H9 (cell line): ENCODE measurements around the gene SYNPO. TPM values are rescaled to one million over a fixed set of nuclear protein-coding genes. Genes with fewer than 3 reads are reported as not detected.

Source experiments
- DNase-seq: peaks from one replicate; pipeline ENCODE4 v3.0.0-alpha.2; 2017
- H2AFZ ChIP-seq: one replicate; pipeline ENCODE4 v1.6.1; 2013; ENCODE audit warnings: mild to moderate bottlenecking, low read length, control low read depth, moderate library complexity
- H2AK5ac ChIP-seq: 2 replicates; pipeline ENCODE4 v1.6.1; 2013; ENCODE audit warnings: low read length, control low read depth, mixed read lengths; ENCODE audit not compliant: insufficient read length
- H2BK120ac ChIP-seq: one replicate; pipeline ENCODE4 v1.6.1; 2013; ENCODE audit warnings: low read depth, mild to moderate bottlenecking, low read length, control low read depth, inconsistent platforms; ENCODE audit not compliant: poor library complexity, severe bottlenecking
- H2BK12ac ChIP-seq: 2 replicates; pipeline ENCODE4 v1.6.1; 2013; ENCODE audit warnings: low read length, control low read depth, mixed read lengths, low read depth; ENCODE audit not compliant: insufficient read length
- H2BK15ac ChIP-seq: 2 replicates; pipeline ENCODE4 v1.6.1; 2013; ENCODE audit warnings: low read depth, low read length, control low read depth
- H2BK20ac ChIP-seq: one replicate; pipeline ENCODE4 v1.6.1; 2013; ENCODE audit warnings: low read depth, mild to moderate bottlenecking, low read length, control low read depth, inconsistent platforms; ENCODE audit not compliant: poor library complexity, severe bottlenecking
- H2BK5ac ChIP-seq: 2 replicates; pipeline ENCODE4 v1.6.1; 2013; ENCODE audit warnings: low read length, control low read depth, mixed read lengths; ENCODE audit not compliant: insufficient read length
- H3K14ac ChIP-seq: 2 replicates; pipeline ENCODE4 v1.6.1; 2013; ENCODE audit warnings: low read length, control low read depth; ENCODE audit not compliant: insufficient read depth
- H3K18ac ChIP-seq: 2 replicates; pipeline ENCODE4 v1.6.1; 2013; ENCODE audit warnings: low read depth, mild to moderate bottlenecking, mixed read lengths, low read length, control low read depth; ENCODE audit not compliant: insufficient read length
- H3K23ac ChIP-seq: 2 replicates; pipeline ENCODE4 v1.6.1; 2013; ENCODE audit warnings: low read length, control low read depth, mixed read lengths, low read depth; ENCODE audit not compliant: insufficient read length
- H3K23me2 ChIP-seq: 2 replicates; pipeline ENCODE4 v1.6.1; 2013; ENCODE audit warnings: low read depth, mild to moderate bottlenecking, mixed read lengths, low read length, control low read depth; ENCODE audit not compliant: insufficient read length, poor library complexity, severe bottlenecking
- H3K27ac ChIP-seq: 2 replicates; pipeline ENCODE4 v1.5.1; 2013; ENCODE audit warnings: low read length, control low read depth, mixed read lengths, low read depth; ENCODE audit not compliant: insufficient read length
- H3K27me3 ChIP-seq: 2 replicates; pipeline ENCODE4 v1.6.1; 2013; ENCODE audit warnings: low read length, control low read depth, inconsistent platforms; ENCODE audit not compliant: insufficient read depth
- H3K4ac ChIP-seq: 2 replicates; pipeline ENCODE4 v1.6.1; 2013; ENCODE audit warnings: low read depth, mild to moderate bottlenecking, control low read depth, inconsistent platforms, low read length, moderate library complexity
- H3K4me1 ChIP-seq: 2 replicates; pipeline ENCODE4 v1.6.1; 2013; ENCODE audit warnings: low read length, control low read depth, inconsistent platforms; ENCODE audit not compliant: insufficient read depth
- H3K4me2 ChIP-seq: 2 replicates; pipeline ENCODE4 v1.6.1; 2013; ENCODE audit warnings: low read length, control low read depth, mixed read lengths; ENCODE audit not compliant: insufficient read length, insufficient read depth
- H3K56ac ChIP-seq: 2 replicates; pipeline ENCODE4 v1.6.1; 2013; ENCODE audit warnings: low read depth, mild to moderate bottlenecking, mixed read lengths, low read length, control low read depth; ENCODE audit not compliant: insufficient read length
- H3K79me1 ChIP-seq: 2 replicates; pipeline ENCODE4 v1.6.1; 2013; ENCODE audit warnings: low read depth, mild to moderate bottlenecking, moderate library complexity, low read length, control low read depth, inconsistent platforms; ENCODE audit not compliant: insufficient read depth, poor library complexity, severe bottlenecking
- H3K79me2 ChIP-seq: 2 replicates; pipeline ENCODE4 v1.6.1; 2013; ENCODE audit warnings: low read length, control low read depth, inconsistent platforms; ENCODE audit not compliant: insufficient read depth
- H3K9ac ChIP-seq: 2 replicates; pipeline ENCODE4 v1.6.1; 2013; ENCODE audit warnings: low read length, control low read depth, mixed read lengths; ENCODE audit not compliant: insufficient read length; ENCODE audit errors: extremely low read depth
- H3K9me3 ChIP-seq: one replicate; pipeline ENCODE4 v1.6.1; 2013; ENCODE audit warnings: low read depth, low read length, inconsistent platforms; ENCODE audit not compliant: control insufficient read depth
- H3T11ph ChIP-seq: one replicate; pipeline ENCODE4 v1.6.1; 2013; ENCODE audit warnings: mild to moderate bottlenecking, low read length, control low read depth, inconsistent platforms
- H4K20me1 ChIP-seq: one replicate; pipeline ENCODE4 v1.6.1; 2013; ENCODE audit not compliant: control insufficient read depth, insufficient read length, insufficient read depth
- H4K5ac ChIP-seq: 2 replicates; pipeline ENCODE4 v1.6.1; 2013; ENCODE audit warnings: low read depth, mild to moderate bottlenecking, mixed read lengths, low read length, control low read depth; ENCODE audit not compliant: insufficient read length
- H4K8ac ChIP-seq: replicated peaks from 2 replicates; pipeline ENCODE4 v1.6.1; 2013; ENCODE audit warnings: low read length, control low read depth, mixed read lengths, low read depth; ENCODE audit not compliant: insufficient read length
- H4K91ac ChIP-seq: 2 replicates; pipeline ENCODE4 v1.6.1; 2013; ENCODE audit warnings: low read depth, mild to moderate bottlenecking, moderate library complexity, mixed read lengths, low read length, control low read depth; ENCODE audit not compliant: insufficient read length
- H3K27ac Mint-ChIP-seq, 3 experiments: 2 replicates in 2 of 3; 3 replicates in 1 of 3; pipeline ENCODE4 v1.8.0; 2020 to 2021; ENCODE audit warnings: mixed read lengths in 3 of 3, mild to moderate bottlenecking in 1 of 3, moderate library complexity in 1 of 3
- H3K27me3 Mint-ChIP-seq: 2 replicates; pipeline ENCODE4 v1.8.0; 2021; ENCODE audit warnings: low read depth, mild to moderate bottlenecking, moderate library complexity, mixed read lengths
- H3K36me3 Mint-ChIP-seq, 3 experiments: 2 replicates in 2 of 3; 3 replicates in 1 of 3; pipeline ENCODE4 v1.8.0; 2020 to 2021; ENCODE audit warnings: low read depth in 3 of 3, mixed read lengths in 3 of 3; ENCODE audit not compliant: insufficient read depth in 1 of 3
- H3K4me1 Mint-ChIP-seq, 2 experiments: 2 replicates each; pipeline ENCODE4 v1.8.0; 2020; ENCODE audit warnings: mixed read lengths in 2 of 2
- H3K4me3 Mint-ChIP-seq, 2 experiments: 2 replicates in 1 of 2; 3 replicates in 1 of 2; pipeline ENCODE4 v1.8.0; 2020 to 2021; ENCODE audit warnings: mild to moderate bottlenecking in 2 of 2, mixed read lengths in 2 of 2, moderate library complexity in 1 of 2
- H3K9me3 Mint-ChIP-seq, 2 experiments: 2 replicates in 1 of 2; 3 replicates in 1 of 2; pipeline ENCODE4 v1.8.0; 2020; ENCODE audit warnings: mild to moderate bottlenecking in 2 of 2, mixed read lengths in 2 of 2, moderate library complexity in 1 of 2
- WGBS: extraction: QIAGEN DNeasy Blood & Tissue Kit; methylation state at CpG from one replicate; pipeline ENCODE4 v1.1.7; 2013; ENCODE audit warnings: missing lambda C conversion rate, low lambda C conversion rate, mixed read lengths; ENCODE audit not compliant: insufficient read length; ENCODE audit errors: extremely low coverage; 5-methylcytosine and 5-hydroxymethylcytosine counted together
- total RNA-seq: library from RNA; stranded (reverse); gene quantifications from 2 replicates; pipeline ENCODE4 v1.2.1, GENCODE V29; 2021
- TF ChIP-seq, protein P1 (sequence below): fragments of 200-600 bp; sonication (generic); conservative IDR thresholded peaks from 3 replicates; pipeline ENCODE4 v1.8.0; 2021; ENCODE audit warnings: antibody characterized with exemption, mild to moderate bottlenecking

Gene SYNPO
- total RNA-seq, 1 experiment from 2014 or later = 1.7 TPM

DNA sequence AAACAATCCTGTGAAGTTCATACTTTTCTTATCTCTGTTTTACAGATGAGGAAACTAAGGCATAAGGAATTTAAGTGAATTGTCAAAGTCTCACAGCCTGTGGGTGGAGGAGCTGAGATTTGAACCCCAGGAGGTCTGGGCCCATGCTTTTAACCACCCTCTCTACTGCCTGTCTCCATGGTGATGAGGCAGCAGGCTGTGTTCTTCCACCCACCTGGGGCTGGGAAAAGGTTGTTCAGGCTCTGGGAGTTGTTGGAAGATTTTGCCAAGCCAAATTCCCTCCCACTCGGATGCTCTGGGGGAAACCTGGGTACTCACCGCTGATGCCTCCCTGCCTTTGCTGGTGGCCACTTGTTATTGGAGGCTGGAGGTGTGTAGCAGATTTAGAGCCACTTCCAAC, 18.3 kb upstream of the SYNPO start:
- H3K27me3 Mint-ChIP-seq = peaks cover 35% of the 10 kb centered on the region
- H3K9ac ChIP-seq = no peak overlapping the region

More for the DNA sequence above, 18.3 kb upstream of the SYNPO start:
- no peaks in the 10 kb centered on the region for H3K79me2 ChIP-seq
- H3K23me2 ChIP-seq = peaks cover 4% of the 10 kb centered on the region
- no peak overlapping the region for H3K4me2 ChIP-seq
- no peak overlapping the region for H4K91ac ChIP-seq
- no peaks in the 10 kb centered on the region for H3K9me3 ChIP-seq
- no peak overlapping the region for H3K23ac ChIP-seq
- Mint-ChIP-seq H3K4me3 (no peak overlapping the region), H3K9me3 (no peaks in the 10 kb centered on the region), H3K36me3 (no peaks in the 10 kb centered on the region), H3K27ac (no peak overlapping the region), H3K4me1 (peaks cover 37 to 44% of the 10 kb centered on the region in 2 experiments)
- H2AFZ ChIP-seq = no peak overlapping the region
- TF ChIP-seq, protein P1, sequence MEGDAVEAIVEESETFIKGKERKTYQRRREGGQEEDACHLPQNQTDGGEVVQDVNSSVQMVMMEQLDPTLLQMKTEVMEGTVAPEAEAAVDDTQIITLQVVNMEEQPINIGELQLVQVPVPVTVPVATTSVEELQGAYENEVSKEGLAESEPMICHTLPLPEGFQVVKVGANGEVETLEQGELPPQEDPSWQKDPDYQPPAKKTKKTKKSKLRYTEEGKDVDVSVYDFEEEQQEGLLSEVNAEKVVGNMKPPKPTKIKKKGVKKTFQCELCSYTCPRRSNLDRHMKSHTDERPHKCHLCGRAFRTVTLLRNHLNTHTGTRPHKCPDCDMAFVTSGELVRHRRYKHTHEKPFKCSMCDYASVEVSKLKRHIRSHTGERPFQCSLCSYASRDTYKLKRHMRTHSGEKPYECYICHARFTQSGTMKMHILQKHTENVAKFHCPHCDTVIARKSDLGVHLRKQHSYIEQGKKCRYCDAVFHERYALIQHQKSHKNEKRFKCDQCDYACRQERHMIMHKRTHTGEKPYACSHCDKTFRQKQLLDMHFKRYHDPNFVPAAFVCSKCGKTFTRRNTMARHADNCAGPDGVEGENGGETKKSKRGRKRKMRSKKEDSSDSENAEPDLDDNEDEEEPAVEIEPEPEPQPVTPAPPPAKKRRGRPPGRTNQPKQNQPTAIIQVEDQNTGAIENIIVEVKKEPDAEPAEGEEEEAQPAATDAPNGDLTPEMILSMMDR = no peak
- H3T11ph ChIP-seq = no peak overlapping the region
- WGBS = no CpG with 5 or more reads among the region's 2 CpGs
- no peak overlapping the region for H3K56ac ChIP-seq
- no peak overlapping the region for H4K8ac ChIP-seq
- no peak overlapping the region; the same call in 1 of the 2 replicates for H3K14ac ChIP-seq
- H4K5ac ChIP-seq = no peak overlapping the region
- H3K18ac ChIP-seq = no peak overlapping the region
- H3K4me1 ChIP-seq = no peaks in the 10 kb centered on the region
- DNase-seq = no peak
- H2AK5ac ChIP-seq = no peak overlapping the region
- no peak overlapping the region for H2BK15ac ChIP-seq
- H3K27ac ChIP-seq = no peak overlapping the region
- H3K79me1 ChIP-seq = no peaks in the 10 kb centered on the region
- H3K27me3 ChIP-seq = no peaks in the 10 kb centered on the region; the same call in 1 of the 2 replicates
- no peak overlapping the region for H2BK12ac ChIP-seq
- no peak overlapping the region for H3K4ac ChIP-seq
- no peak overlapping the region for H2BK5ac ChIP-seq
- no peak overlapping the region for H2BK120ac ChIP-seq
- no peak overlapping the region for H2BK20ac ChIP-seq
- H4K20me1 ChIP-seq = no peaks in the 10 kb centered on the region
